Ishikawa (cell line): ENCODE data around the gene LARP4B.

Experiments used
- EGR1 ChIP-seq: IDR thresholded peaks from 2 replicates; pipeline ENCODE4 v1.6.1; 2012
- EP300 ChIP-seq: IDR thresholded peaks from 2 replicates; pipeline ENCODE4 v1.6.1; 2012; ENCODE audit warnings: borderline replicate concordance
- FOXM1 ChIP-seq: IDR thresholded peaks from 2 replicates; pipeline ENCODE4 v1.6.1; 2012; ENCODE audit warnings: low read depth, borderline replicate concordance
- NFIC ChIP-seq: IDR thresholded peaks from 2 replicates; pipeline ENCODE4 v1.6.1; 2012
- RAD21 ChIP-seq: IDR thresholded peaks from 2 replicates; pipeline ENCODE4 v1.6.1; 2012; ENCODE audit warnings: low read depth
- TAF1 ChIP-seq: IDR thresholded peaks from 2 replicates; pipeline ENCODE4 v1.6.1; 2012; ENCODE audit warnings: low read depth, mild to moderate bottlenecking
- TCF12 ChIP-seq: IDR thresholded peaks from 2 replicates; pipeline ENCODE4 v1.6.1; 2012; ENCODE audit warnings: low read depth
- YY1 ChIP-seq: IDR thresholded peaks from 2 replicates; pipeline ENCODE4 v1.6.1; 2012; ENCODE audit warnings: low read depth
- TF ChIP-seq, protein P1 (sequence below): IDR thresholded peaks from 2 replicates; pipeline ENCODE4 v1.6.1; 2012
- TF ChIP-seq, protein P2 (sequence below): IDR thresholded peaks from 2 replicates; pipeline ENCODE4 v1.6.1; 2012; ENCODE audit warnings: low read depth, mild to moderate bottlenecking

DNA sequence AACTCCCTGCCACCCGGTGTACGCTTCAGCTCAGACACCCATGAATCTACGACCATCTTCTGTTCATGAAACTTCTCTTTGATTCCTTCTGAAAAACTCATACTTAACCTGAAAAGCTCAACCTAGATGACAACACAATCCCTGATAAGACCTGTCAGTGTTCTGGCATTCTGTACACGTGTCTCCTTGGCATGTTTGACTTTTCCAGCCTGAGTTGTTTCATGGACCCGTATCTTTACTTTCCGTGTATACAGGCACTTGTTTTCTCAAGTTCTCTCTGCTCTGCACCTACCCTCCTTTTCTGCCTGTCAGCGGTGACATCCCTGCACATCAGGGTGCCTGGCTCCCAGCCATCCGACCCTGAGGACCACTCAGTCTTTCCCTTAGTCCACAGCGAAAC lies 103.3 kb downstream of the LARP4B start:
- TF ChIP-seq YY1 (no peak), TAF1 (no peak), EP300 (no peak), TCF12 (no peak), RAD21 (no peak), NFIC (no peak), EGR1 (no peak), FOXM1 (no peak)
- TF ChIP-seq, protein P1, sequence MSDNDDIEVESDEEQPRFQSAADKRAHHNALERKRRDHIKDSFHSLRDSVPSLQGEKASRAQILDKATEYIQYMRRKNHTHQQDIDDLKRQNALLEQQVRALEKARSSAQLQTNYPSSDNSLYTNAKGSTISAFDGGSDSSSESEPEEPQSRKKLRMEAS: no peak
- TF ChIP-seq, protein P2, sequence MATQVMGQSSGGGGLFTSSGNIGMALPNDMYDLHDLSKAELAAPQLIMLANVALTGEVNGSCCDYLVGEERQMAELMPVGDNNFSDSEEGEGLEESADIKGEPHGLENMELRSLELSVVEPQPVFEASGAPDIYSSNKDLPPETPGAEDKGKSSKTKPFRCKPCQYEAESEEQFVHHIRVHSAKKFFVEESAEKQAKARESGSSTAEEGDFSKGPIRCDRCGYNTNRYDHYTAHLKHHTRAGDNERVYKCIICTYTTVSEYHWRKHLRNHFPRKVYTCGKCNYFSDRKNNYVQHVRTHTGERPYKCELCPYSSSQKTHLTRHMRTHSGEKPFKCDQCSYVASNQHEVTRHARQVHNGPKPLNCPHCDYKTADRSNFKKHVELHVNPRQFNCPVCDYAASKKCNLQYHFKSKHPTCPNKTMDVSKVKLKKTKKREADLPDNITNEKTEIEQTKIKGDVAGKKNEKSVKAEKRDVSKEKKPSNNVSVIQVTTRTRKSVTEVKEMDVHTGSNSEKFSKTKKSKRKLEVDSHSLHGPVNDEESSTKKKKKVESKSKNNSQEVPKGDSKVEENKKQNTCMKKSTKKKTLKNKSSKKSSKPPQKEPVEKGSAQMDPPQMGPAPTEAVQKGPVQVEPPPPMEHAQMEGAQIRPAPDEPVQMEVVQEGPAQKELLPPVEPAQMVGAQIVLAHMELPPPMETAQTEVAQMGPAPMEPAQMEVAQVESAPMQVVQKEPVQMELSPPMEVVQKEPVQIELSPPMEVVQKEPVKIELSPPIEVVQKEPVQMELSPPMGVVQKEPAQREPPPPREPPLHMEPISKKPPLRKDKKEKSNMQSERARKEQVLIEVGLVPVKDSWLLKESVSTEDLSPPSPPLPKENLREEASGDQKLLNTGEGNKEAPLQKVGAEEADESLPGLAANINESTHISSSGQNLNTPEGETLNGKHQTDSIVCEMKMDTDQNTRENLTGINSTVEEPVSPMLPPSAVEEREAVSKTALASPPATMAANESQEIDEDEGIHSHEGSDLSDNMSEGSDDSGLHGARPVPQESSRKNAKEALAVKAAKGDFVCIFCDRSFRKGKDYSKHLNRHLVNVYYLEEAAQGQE: no peak
